Mesenchymal stem cell (in vitro differentiated cells and primary cell): ENCODE measurements around the gene ID2.
"Not testable (repeated sequence)": the region's sequence is repeated elsewhere in the genome, so short reads cannot be mapped to it uniquely, and the experiment has no call there.

ENCODE experiments used
- DNase-seq: peaks from one replicate; pipeline ENCODE4 v3.0.0-alpha.2; 2013
- H2AFZ ChIP-seq: one replicate; pipeline ENCODE4 v1.6.1; 2013; ENCODE audit warnings: low read depth, mild to moderate bottlenecking, control low read depth, inconsistent platforms, low read length, moderate library complexity
- H2AK5ac ChIP-seq: 2 replicates; pipeline ENCODE4 v1.6.1; 2013; ENCODE audit warnings: low read length, moderate library complexity, mild to moderate bottlenecking, inconsistent platforms; ENCODE audit not compliant: severe bottlenecking
- H2BK120ac ChIP-seq: one replicate; pipeline ENCODE4 v1.6.1; 2013; ENCODE audit warnings: low read depth, mild to moderate bottlenecking, inconsistent platforms, low read length, moderate library complexity
- H2BK12ac ChIP-seq, 2 experiments: one replicate each; pipeline ENCODE4 v1.6.1; 2013; ENCODE audit warnings: inconsistent platforms in 2 of 2, low read length in 2 of 2, mild to moderate bottlenecking in 2 of 2, moderate library complexity in 2 of 2, control low read depth in 1 of 2
- H2BK15ac ChIP-seq: one replicate; pipeline ENCODE4 v1.6.1; 2013; ENCODE audit warnings: mild to moderate bottlenecking, low read depth, inconsistent platforms; ENCODE audit not compliant: poor library complexity, severe bottlenecking
- H2BK5ac ChIP-seq: 2 replicates; pipeline ENCODE4 v1.6.1; 2013; ENCODE audit warnings: low read depth, mild to moderate bottlenecking, low read length, control low read depth, inconsistent platforms; ENCODE audit not compliant: poor library complexity, severe bottlenecking
- H3K14ac ChIP-seq, 2 experiments: one replicate each; pipeline ENCODE4 v1.6.1; 2013; ENCODE audit warnings: inconsistent platforms in 2 of 2, low read length in 2 of 2, control low read depth in 1 of 2, mild to moderate bottlenecking in 1 of 2, moderate library complexity in 1 of 2
- H3K18ac ChIP-seq, 2 experiments: one replicate each; pipeline ENCODE4 v1.6.1; 2013; ENCODE audit warnings: inconsistent platforms in 2 of 2, low read length in 2 of 2, control low read depth in 1 of 2, low read depth in 1 of 2, mild to moderate bottlenecking in 1 of 2
- H3K23ac ChIP-seq, 2 experiments: one replicate each; pipeline ENCODE4 v1.6.1; 2013; ENCODE audit warnings: inconsistent platforms in 2 of 2, low read length in 2 of 2, mild to moderate bottlenecking in 2 of 2, moderate library complexity in 2 of 2, control low read depth in 1 of 2
- H3K27ac ChIP-seq: 2 replicates; pipeline ENCODE4 v1.5.1; 2013; ENCODE audit warnings: mild to moderate bottlenecking, moderate library complexity, low read length, control low read depth, inconsistent platforms; ENCODE audit not compliant: poor library complexity, severe bottlenecking
- H3K27me3 ChIP-seq, 2 experiments: 2 replicates each; pipeline versions ENCODE4 v1.6.1 to v1.7.0; 2013; ENCODE audit warnings: low read length in 2 of 2, mild to moderate bottlenecking in 2 of 2, moderate library complexity in 2 of 2, control low read depth in 1 of 2, inconsistent platforms in 1 of 2; ENCODE audit not compliant: control insufficient read depth in 1 of 2, insufficient read depth in 1 of 2
- H3K36me3 ChIP-seq, 2 experiments: 2 replicates each; pipeline versions ENCODE4 v1.6.1 to v1.7.0; 2013; ENCODE audit warnings: low read length in 2 of 2, control low read depth in 1 of 2, inconsistent platforms in 1 of 2, low read depth in 1 of 2, mild to moderate bottlenecking in 1 of 2; ENCODE audit not compliant: insufficient read depth in 2 of 2, control insufficient read depth in 1 of 2
- H3K4ac ChIP-seq, 2 experiments: one replicate each; pipeline ENCODE4 v1.6.1; 2013; ENCODE audit warnings: inconsistent platforms in 2 of 2, low read length in 2 of 2, mild to moderate bottlenecking in 2 of 2, moderate library complexity in 2 of 2, control low read depth in 1 of 2, low read depth in 1 of 2
- H3K4me1 ChIP-seq: 2 replicates; pipeline ENCODE4 v1.6.1; 2013; ENCODE audit warnings: low read depth, low read length, control low read depth; ENCODE audit not compliant: control insufficient read depth, insufficient read depth
- H3K4me2 ChIP-seq: 2 replicates; pipeline ENCODE4 v1.6.1; 2013; ENCODE audit warnings: low read length, mild to moderate bottlenecking, inconsistent platforms; ENCODE audit not compliant: poor library complexity, severe bottlenecking
- H3K4me3 ChIP-seq, 2 experiments: 2 replicates each; pipeline versions ENCODE4 v1.5.1 to v1.7.0; 2013; ENCODE audit warnings: low read length in 2 of 2, mild to moderate bottlenecking in 2 of 2, control low read depth in 1 of 2, low read depth in 1 of 2; ENCODE audit not compliant: insufficient read depth in 1 of 2
- H3K79me1 ChIP-seq: replicated peaks from 2 replicates; pipeline ENCODE4 v1.6.1; 2013; ENCODE audit warnings: mild to moderate bottlenecking, control low read depth, low read length, inconsistent platforms; ENCODE audit not compliant: poor library complexity, severe bottlenecking
- H3K9ac ChIP-seq: 2 replicates; pipeline ENCODE4 v1.7.0; 2013; ENCODE audit warnings: mild to moderate bottlenecking, low read length, moderate library complexity
- H3K9me3 ChIP-seq: 2 replicates; pipeline ENCODE4 v1.7.0; 2013; ENCODE audit warnings: mild to moderate bottlenecking, low read length; ENCODE audit not compliant: control insufficient read depth
- H4K8ac ChIP-seq: one replicate; pipeline ENCODE4 v1.6.1; 2013; ENCODE audit warnings: inconsistent platforms, mild to moderate bottlenecking, low read length, moderate library complexity
- H4K91ac ChIP-seq: one replicate; pipeline ENCODE4 v1.6.1; 2013; ENCODE audit warnings: mild to moderate bottlenecking, low read length, inconsistent platforms
- WGBS: methylation state at CpG from one replicate; pipeline ENCODE4 v1.1.7; 2013; ENCODE audit warnings: mixed read lengths; 5-methylcytosine and 5-hydroxymethylcytosine counted together

ID2 gene

DNA sequence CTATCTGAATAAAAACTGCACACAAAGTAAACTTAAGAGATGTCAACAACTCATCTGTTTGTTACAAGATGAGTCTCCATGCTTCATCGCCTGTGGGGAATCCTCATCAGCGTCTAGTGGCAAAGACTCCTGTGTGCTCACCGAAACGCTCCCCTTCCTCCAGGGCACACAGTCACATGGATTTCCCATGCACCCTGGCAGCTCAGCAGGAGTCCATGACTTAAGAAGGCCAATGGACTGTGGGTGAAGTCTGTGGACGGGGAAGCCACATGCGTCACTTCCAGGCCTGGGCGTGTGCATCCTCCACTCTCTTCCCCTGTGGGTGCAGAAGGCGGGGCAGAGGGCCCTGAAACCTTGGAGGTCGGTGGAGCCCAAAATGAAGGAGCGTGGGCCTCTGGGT, 41.1 kb downstream of the ID2 start:
- Histone ChIP-seq H3K9me3 (no peaks in the 10 kb centered on the region), H3K36me3 (peaks cover 9 to 17% of the 10 kb centered on the region in 2 experiments), H3K9ac (no peak overlapping the region), H3K23ac (no peak overlapping the region), H2BK12ac (no peak overlapping the region), H3K18ac (no peak overlapping the region), H3K27ac (no peak overlapping the region), H3K4ac (no peak overlapping the region), H2BK5ac (no peak overlapping the region), H3K4me1 (peaks cover 5% of the 10 kb centered on the region), H3K4me3 (no peak overlapping the region), H4K91ac (no peak overlapping the region), H2AFZ (no peak overlapping the region), H3K4me2 (no peak overlapping the region), H3K27me3 (no peaks in the 10 kb centered on the region), H4K8ac (no peak overlapping the region), H2BK15ac (no peak overlapping the region), H2BK120ac (no peak overlapping the region), H2AK5ac (no peak overlapping the region), H3K79me1 (no peaks in the 10 kb centered on the region), H3K14ac (no peak overlapping the region)
- WGBS: 96% methylated on average over 7 of the region's 10 CpGs
- no peak for DNase-seq

DNA sequence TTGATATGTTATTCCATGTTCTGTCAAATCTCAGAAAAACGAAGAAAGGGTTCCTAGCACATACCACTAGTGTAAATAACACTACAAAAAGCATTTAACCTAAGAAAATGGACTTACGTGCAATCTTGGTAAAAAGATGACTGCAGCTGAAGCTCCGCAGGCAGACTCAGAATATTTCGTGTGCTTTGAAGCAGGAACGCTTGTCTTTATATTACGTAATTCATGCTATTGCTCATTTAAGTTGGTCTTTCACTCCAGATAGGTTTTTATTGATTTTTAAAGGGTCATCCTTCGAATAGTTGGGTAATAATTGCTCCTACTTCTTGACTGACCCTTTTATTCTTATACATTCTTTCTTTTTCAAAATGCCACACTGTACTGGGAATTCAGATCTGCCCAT, 44.0 kb downstream of the ID2 start:
- Histone ChIP-seq H3K36me3 (peaks cover 24 to 42% of the 10 kb centered on the region in 2 experiments), H2BK12ac (no peak overlapping the region), H3K14ac (no peak overlapping the region), H3K9ac (no peak overlapping the region), H3K27ac (no peak overlapping the region), H2BK15ac (no peak overlapping the region), H3K23ac (no peak overlapping the region), H3K4ac (no peak overlapping the region), H4K8ac (no peak overlapping the region), H2BK120ac (no peak overlapping the region), H3K9me3 (no peaks in the 10 kb centered on the region), H3K4me2 (no peak overlapping the region), H3K4me1 (peaks cover 3% of the 10 kb centered on the region), H3K4me3 (no peak overlapping the region), H2BK5ac (no peak overlapping the region), H4K91ac (no peak overlapping the region), H2AFZ (no peak overlapping the region), H2AK5ac (no peak overlapping the region), H3K27me3 (no peaks in the 10 kb centered on the region), H3K79me1 (peaks cover 4% of the 10 kb centered on the region), H3K18ac (no peak overlapping the region)
- 95% methylated on average over 7 of the region's 7 CpGs for WGBS
- DNase-seq: no peak

DNA sequence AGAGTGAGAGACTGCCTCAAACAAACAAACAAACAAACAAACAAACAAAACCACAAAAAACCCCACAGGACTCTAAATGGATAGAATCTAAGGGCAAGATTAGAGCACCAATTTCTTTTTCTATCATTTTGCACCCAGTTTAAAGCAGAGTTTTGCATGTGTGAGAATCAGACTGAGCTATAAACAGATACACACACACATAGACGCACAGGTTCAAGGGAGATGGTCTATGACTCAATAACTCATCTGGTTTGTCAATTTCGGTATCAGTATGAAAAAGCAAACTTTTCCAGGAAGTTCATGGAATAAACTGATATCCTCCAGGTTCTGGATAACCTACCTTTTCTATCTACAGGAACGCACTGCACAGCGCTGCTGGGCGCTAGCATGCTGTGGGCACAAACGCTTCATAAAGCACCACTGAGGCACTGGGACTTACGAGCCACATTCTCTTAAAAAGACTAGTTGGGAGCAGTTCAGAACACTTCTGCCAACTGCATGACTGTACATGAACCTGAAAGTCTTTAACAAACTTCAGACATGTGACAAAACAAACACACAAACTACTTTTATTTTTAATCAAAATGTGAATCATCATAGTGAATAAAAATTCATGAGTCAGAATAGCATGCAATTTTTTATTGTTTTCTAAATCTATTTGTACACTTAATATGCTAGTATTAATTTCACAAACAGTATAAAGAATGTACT, 46.6 kb downstream of the ID2 start:
- Histone ChIP-seq H3K4ac (no peak overlapping the region), H2BK120ac (no peak overlapping the region), H3K23ac (no peak overlapping the region), H3K4me3 (no peak overlapping the region), H3K14ac (no peak overlapping the region), H3K9me3 (no peaks in the 10 kb centered on the region), H3K4me2 (no peak overlapping the region), H2BK5ac (no peak overlapping the region), H2AFZ (no peak overlapping the region), H4K8ac (no peak overlapping the region), H3K27me3 (no peaks in the 10 kb centered on the region), H4K91ac (no peak overlapping the region), H2AK5ac (no peak overlapping the region), H3K79me1 (peaks cover 5% of the 10 kb centered on the region), H3K27ac (no peak overlapping the region), H3K4me1 (no peaks in the 10 kb centered on the region), H3K18ac (no peak overlapping the region), H2BK15ac (no peak overlapping the region), H3K9ac (no peak overlapping the region), H3K36me3 (peaks cover 43 to 69% of the 10 kb centered on the region in 2 experiments), H2BK12ac (no peak overlapping the region)
- 98% methylated on average over 7 of the region's 7 CpGs for WGBS
- DNase-seq: no peak

DNA sequence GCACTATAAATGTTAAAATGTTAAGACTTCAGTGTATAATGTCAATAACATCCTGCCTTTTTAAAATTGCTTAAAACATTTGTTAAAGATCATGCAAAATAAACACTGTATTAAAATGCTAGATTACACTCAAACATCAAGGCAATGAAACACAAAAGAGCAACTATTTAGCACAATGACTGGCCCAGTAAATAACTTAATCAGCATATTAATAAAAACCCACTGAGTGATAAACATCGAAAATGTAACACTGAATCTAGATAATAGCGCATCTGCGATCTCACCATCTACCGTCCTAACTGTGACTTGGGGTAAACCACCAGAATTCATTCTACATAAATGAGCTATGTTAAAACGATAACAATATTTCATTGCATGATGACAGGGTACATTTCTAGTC, 47.2 kb downstream of the ID2 start:
- not testable (repeated sequence) for H4K8ac ChIP-seq, H3K14ac ChIP-seq, H2AK5ac ChIP-seq, H3K18ac ChIP-seq, H3K79me1 ChIP-seq, H4K91ac ChIP-seq, DNase-seq, H3K9me3 ChIP-seq, H2BK15ac ChIP-seq, H2BK12ac ChIP-seq, H2BK5ac ChIP-seq, H2BK120ac ChIP-seq, H3K27me3 ChIP-seq, H3K4ac ChIP-seq, H3K23ac ChIP-seq, H3K27ac ChIP-seq, H3K4me3 ChIP-seq, H3K4me2 ChIP-seq, H3K4me1 ChIP-seq, H2AFZ ChIP-seq, H3K9ac ChIP-seq
- H3K36me3 ChIP-seq: peaks cover 48 to 75% of the 10 kb centered on the region in 2 experiments
- 96% methylated on average over 5 of the region's 5 CpGs for WGBS
